Suprapubic skin (tissue), 3 donors: ENCODE results near the gene NOSTRIN.

Experiments used
- CTCF ChIP-seq, 2 donors: fragments of 200-600 bp in 1 of 2; fragments of 450-650 bp in 1 of 2; sonication (generic) in 1 of 2; IDR thresholded peaks; one replicate each; pipeline ENCODE4 v1.5.1; 2016 to 2019; ENCODE audit warnings: antibody characterized with exemption in 2 of 2, mild to moderate bottlenecking in 1 of 2, moderate library complexity in 1 of 2
- POLR2AphosphoS5 ChIP-seq, 3 donors: sonication (generic); formaldehyde crosslinking; IDR thresholded peaks; one replicate each; pipeline ENCODE4 v1.6.1; 2017; ENCODE audit warnings: antibody characterized with exemption in 3 of 3

GRCh38 chr2:168810235-168810634 lies 7.8 kb downstream of the NOSTRIN start:
- TF ChIP-seq POLR2AphosphoS5 (IDR thresholded peaks at IDR 0.05) (no peak), CTCF (IDR thresholded peaks at IDR 0.05) (no peak)
